Endothelial cell of umbilical vein (primary cell): Measurements from ENCODE around the gene CEACAM16.

Experiments
- CTCF ChIP-seq, 2 donors: IDR thresholded peaks; 1 replicate in 1 of 2; 2 replicates in 1 of 2; pipeline ENCODE4 v1.5.1; 2011; ENCODE audit warnings: low read length in 2 of 2, mild to moderate bottlenecking in 2 of 2, moderate library complexity in 2 of 2, control low read depth in 1 of 2, inconsistent platforms in 1 of 2, low read depth in 1 of 2; ENCODE audit not compliant: insufficient read depth in 1 of 2; ENCODE audit errors: extremely low read depth in 1 of 2
- EZH2 ChIP-seq: IDR thresholded peaks from 2 replicates; pipeline ENCODE4 v1.6.1; 2012; ENCODE audit warnings: borderline replicate concordance, low read depth, mild to moderate bottlenecking, moderate library complexity, low read length, inconsistent platforms; ENCODE audit not compliant: severe bottlenecking
- FOS ChIP-seq: IDR thresholded peaks from 2 replicates; pipeline ENCODE4 v1.6.1; 2011; ENCODE audit warnings: mild to moderate bottlenecking, low read length, moderate library complexity, borderline replicate concordance; ENCODE audit not compliant: insufficient read depth
- GATA2 ChIP-seq: IDR thresholded peaks from 2 replicates; pipeline ENCODE4 v1.7.0; 2011; ENCODE audit warnings: low read depth, mild to moderate bottlenecking, moderate library complexity, mixed read lengths, low read length; ENCODE audit not compliant: insufficient read length, insufficient read depth
- MAX ChIP-seq: IDR thresholded peaks from 2 replicates; pipeline ENCODE4 v1.6.1; 2011; ENCODE audit not compliant: insufficient read depth, insufficient read length
- MYC ChIP-seq: IDR thresholded peaks from one replicate; pipeline ENCODE4 v1.6.1; 2011; ENCODE audit warnings: mild to moderate bottlenecking, low read depth, low read length
- POLR2A ChIP-seq: IDR thresholded peaks from 2 replicates; pipeline ENCODE4 v1.6.1; 2012; ENCODE audit warnings: low read depth, mild to moderate bottlenecking, control low read depth, low read length
- POLR2AphosphoS5 ChIP-seq: IDR thresholded peaks from 2 replicates; pipeline ENCODE4 v1.6.1; 2012; ENCODE audit warnings: low read depth, mild to moderate bottlenecking, control low read depth, low read length, moderate library complexity; ENCODE audit not compliant: insufficient read depth

GRCh38 chr19:44749994-44750393 is 51.0 kb downstream of the CEACAM16 start:
- no peak for TF ChIP-seq CTCF (IDR thresholded peaks at IDR 0.05; ENCODE audit: extremely low read depth in 1 of 2, insufficient read depth in 1 of 2, low read depth in 1 of 2, low read length in 2 of 2)
- peak; percentile 31 for TF ChIP-seq POLR2A
- TF ChIP-seq EZH2, result no peak
- no peak for TF ChIP-seq MAX
- no peak for TF ChIP-seq POLR2AphosphoS5
- TF ChIP-seq MYC, result no peak
- no peak for TF ChIP-seq GATA2
- no peak for TF ChIP-seq FOS
